ENCODE data around the gene KPNA1.

- TF ChIP-seq, protein P1, sequence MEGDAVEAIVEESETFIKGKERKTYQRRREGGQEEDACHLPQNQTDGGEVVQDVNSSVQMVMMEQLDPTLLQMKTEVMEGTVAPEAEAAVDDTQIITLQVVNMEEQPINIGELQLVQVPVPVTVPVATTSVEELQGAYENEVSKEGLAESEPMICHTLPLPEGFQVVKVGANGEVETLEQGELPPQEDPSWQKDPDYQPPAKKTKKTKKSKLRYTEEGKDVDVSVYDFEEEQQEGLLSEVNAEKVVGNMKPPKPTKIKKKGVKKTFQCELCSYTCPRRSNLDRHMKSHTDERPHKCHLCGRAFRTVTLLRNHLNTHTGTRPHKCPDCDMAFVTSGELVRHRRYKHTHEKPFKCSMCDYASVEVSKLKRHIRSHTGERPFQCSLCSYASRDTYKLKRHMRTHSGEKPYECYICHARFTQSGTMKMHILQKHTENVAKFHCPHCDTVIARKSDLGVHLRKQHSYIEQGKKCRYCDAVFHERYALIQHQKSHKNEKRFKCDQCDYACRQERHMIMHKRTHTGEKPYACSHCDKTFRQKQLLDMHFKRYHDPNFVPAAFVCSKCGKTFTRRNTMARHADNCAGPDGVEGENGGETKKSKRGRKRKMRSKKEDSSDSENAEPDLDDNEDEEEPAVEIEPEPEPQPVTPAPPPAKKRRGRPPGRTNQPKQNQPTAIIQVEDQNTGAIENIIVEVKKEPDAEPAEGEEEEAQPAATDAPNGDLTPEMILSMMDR (IDR thresholded peaks at IDR 0.05): no peak
- peak; percentile 84 for TF ChIP-seq MYC (IDR thresholded peaks at IDR 0.05; ENCODE audit: borderline replicate concordance, low read length)
- TF ChIP-seq HOXA7 (CRISPR knock-in tag; IDR thresholded peaks at IDR 0.05): no peak
- no peak for TF ChIP-seq EP300 (IDR thresholded peaks at IDR 0.05)
- TF ChIP-seq MAX (IDR thresholded peaks at IDR 0.05): peak; percentile 83
- no peak for TF ChIP-seq RFX5 (IDR thresholded peaks at IDR 0.05)
- no peak; the same call in 1 of the 2 replicates for TF ChIP-seq GATA3 (IDR thresholded peaks at IDR 0.05; ENCODE audit: borderline replicate concordance)
- TF ChIP-seq SREBF2 (IDR thresholded peaks at IDR 0.05): no peak
- TF ChIP-seq ESRRA (IDR thresholded peaks at IDR 0.05; ENCODE audit: borderline replicate concordance, low read length): no peak
- peak; percentile 61 for TF ChIP-seq POLR2A (IDR thresholded peaks at IDR 0.05; ENCODE audit: low read length)
- TF ChIP-seq NR3C1 (IDR thresholded peaks at IDR 0.05): no peak
- no peak for TF ChIP-seq RAD21 (conservative IDR thresholded peaks at IDR 0.05 in 1 of 2, IDR thresholded peaks at IDR 0.05 in 1 of 2)
- TF ChIP-seq JUNB (IDR thresholded peaks at IDR 0.05): no peak
Measured at GRCh38 chr3:122382888-122383666, 131.7 kb downstream of the KPNA1 start, which contains the start of gene MIX23.
